D341Med (cell line): Measurements from ENCODE around the gene USP27X.

Experiments used
- DNase-seq: peaks from one replicate; pipeline ENCODE4 v3.0.0; 2012; ENCODE audit warnings: low spot score

USP27X gene

DNA sequence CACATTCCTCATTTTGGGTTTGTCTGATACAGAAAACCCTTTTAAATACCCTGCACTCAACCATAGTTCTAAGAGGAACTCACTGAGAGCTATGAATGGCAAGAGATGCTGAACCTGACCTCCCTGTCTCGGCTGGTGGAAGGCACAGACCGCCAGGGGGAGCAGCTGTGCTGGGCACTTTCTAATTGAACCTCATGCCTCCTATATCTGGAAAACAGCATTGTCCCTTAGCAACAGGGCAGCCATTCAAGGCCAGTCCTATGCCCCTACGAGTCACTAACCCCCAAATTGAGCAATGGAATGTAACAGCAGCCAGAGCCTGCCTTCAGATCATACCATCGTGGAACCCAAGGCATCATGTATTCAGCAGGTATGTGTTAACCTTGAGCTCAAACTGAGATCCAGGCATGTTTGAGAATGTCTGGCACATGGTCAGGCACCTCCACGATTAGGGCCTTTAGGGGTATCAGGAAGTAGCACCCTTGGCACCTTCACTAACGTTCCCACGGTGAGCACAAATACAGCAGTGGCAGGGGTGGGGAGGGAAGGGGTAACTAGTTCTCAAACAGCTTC lies 5.1 kb downstream of the USP27X start:
- DNase-seq, result peak; percentile 62

DNA sequence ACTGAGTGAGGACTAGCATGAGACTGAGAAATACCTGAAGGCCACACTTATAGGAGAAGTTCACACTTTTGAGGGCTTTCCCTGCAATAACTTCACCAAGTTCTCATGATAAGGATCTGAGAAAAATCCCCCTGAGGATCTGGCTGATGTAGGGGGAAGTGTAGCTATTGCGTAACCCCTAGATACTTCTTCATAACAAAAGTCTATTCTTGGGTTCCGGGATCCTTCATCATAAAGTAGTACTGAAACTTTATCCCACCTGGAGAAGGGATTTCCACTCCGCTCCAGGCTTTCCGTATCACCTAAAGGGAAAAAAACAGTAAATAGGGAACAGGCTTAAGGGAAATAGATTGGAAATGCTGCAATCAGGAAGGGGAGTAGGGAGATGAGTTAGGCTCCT lies 13.3 kb downstream of the USP27X start:
- no peak for DNase-seq

DNA sequence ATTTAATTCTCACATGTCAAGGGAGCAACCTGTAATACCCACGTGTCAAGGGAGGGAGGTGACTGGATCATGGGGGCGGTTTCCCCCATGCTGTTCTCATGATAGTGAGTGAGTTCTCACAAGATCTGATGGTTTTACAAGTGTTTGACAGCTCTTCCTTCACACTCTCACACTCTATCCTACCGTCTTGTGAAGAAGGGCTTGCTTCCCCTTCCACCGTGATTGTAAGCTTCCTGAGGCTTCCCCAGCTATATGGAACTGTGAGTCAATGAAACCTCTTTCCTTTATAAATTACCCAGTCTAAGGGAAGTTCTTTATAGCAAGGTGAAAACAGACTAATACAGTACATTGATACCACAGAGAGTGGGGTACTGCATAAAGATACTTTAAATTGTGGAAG lies 17.7 kb downstream of the USP27X start:
- DNase-seq, result no peak

DNA sequence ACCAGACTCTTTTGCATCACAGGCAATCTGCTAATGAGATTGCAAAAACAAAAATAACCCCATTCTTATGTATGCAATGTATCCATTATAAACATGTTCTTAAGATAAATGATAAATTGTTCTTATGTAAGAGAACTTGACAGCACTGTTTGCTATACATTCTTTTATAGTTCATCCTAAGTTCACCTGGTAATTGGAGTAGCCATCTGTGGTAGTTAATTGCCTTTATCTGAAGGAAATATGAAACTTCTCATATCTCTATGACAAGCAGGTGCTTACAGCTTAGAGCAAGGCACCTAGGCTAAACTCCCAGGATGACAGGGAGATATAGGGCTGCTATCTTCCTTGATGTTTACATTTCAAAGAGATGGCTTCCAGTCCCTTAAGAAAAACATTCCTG lies 21.8 kb downstream of the USP27X start:
- DNase-seq, result no peak

DNA sequence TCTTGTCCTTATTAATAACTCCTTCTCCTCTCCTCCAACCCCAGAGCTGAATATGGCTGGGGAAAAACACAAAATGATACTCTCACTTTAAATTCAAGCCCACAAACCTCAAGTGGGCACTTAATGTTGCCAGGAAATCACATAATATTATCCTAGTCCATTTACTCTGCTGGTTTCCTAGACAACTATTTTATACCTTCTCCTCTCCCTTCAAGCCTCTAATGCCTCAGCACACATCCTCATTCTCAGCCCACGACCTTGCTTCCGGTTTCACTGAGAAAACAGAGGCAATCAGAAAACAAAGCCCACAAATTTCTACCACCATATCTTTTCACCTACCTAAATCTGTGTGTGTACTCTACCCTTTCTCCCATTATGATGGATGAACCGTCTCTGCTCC lies 31.1 kb downstream of the USP27X start:
- DNase-seq, result no peak

DNA sequence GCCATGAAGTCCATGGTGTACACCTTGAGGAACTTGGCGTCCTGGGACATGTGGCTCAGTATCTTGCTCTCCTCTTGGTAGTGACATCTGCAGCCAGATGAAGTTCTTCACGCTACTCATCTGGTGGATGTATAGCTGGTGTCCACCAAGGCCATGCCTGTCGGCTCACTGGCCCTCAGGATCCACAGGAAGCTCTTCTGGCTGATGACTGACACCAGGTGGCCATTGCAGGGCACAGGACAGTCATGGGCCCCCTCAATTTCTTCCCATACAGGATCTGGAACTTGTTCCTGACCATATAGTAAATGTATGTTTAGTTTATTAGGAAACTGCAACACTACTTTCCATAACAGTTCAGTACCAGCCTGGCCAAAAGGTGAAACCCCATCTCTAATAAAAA lies 32.8 kb downstream of the USP27X start:
- DNase-seq, result no peak

DNA sequence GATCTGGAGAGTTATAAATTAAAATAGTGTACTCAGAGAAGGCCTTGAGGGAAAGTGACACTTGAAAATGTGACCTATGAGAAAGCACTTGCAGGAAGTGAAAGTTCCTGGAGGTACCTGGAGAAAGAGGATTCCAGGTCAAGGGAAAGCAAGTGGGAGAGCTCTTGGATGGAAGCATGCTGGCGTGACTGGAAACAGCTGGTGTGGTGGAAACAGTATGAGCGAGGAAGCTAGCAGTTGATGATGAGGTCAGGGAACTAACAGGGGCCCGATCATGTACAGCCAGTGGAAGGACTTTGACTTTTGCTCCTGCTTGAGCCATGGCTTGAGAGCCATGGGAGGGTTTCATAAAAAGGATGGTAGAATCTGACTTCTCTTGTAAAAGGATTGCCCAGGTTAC lies 33.6 kb downstream of the USP27X start:
- no peak for DNase-seq

DNA sequence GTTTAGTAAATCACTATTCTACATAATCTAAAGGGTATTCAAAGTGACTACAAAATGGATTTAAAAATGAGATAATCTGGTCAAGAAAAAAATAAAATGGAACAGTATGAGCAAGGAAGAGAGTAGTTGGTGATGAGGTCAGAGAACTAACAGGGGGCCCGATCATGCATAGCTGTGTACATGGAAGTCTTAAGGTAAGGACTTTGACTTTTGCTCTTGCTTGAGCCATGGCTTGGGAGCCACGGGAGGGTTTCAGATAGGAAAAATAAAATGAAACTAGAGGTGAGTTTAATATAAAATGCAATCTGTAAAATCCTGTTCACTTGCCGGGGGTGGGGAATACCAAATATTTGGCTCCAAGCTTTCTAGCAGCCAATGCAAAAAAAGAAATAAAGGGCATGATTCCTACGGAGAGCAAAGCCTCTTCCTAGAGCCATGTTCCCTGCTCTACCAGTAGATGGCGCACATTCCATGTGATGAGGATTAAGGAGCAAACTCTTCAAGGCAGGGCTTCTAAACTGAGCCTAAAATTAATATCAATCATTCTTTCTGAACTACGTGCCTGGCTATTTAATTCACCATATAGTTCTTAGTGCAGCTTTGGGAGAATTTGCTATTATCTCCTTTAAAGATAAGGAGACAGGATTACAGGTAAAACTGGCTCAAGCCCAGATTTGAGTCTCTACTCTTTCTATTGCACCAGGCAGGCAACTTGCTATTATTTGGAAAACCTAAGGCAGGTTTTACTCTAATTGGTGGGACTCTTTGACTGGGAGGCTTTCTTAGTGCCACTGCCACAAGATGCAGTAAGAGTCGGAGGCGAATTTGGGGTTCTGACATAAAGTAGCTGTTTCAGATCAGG lies 36.3 kb downstream of the USP27X start:
- DNase-seq, result peak; percentile 46

DNA sequence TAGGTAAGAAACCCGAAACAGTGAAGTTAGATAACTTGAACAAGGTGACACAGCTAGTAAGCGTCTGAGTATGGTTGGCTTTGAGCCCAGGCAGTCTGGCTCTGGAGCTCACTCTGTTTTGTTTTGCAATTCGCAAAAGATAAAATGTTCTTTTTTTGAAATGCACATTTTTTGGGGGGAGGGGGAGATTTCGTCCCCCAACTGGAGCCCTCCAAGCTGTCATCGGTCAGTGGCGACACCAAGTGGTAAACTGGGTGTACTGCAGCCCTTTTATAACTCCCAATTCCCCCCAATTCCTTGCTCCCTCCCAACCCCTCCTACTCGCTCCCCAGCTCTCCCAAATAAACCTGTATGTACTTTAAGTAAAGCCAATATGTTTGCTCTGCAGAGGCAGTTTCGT lies 40.3 kb downstream of the USP27X start:
- DNase-seq, result peak; percentile 38

DNA sequence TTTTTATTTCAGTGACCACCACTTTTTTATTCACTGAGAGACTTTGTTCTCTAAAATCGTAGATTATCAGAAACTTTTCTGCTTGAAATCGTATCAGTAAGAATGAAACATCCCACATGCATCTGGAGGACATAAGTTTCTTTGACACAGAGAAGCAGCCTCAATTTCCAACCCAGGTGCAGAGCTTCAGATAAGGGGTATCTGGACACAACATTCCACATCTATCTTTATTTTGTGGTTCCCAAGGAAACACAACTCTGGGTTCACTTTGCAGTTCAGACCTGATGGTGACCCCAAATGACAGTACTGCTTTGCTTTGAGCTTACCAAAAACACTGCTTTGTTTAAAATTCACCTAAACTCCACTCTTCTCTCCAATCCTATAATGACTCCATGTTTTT lies 41.8 kb downstream of the USP27X start:
- no peak for DNase-seq

DNA sequence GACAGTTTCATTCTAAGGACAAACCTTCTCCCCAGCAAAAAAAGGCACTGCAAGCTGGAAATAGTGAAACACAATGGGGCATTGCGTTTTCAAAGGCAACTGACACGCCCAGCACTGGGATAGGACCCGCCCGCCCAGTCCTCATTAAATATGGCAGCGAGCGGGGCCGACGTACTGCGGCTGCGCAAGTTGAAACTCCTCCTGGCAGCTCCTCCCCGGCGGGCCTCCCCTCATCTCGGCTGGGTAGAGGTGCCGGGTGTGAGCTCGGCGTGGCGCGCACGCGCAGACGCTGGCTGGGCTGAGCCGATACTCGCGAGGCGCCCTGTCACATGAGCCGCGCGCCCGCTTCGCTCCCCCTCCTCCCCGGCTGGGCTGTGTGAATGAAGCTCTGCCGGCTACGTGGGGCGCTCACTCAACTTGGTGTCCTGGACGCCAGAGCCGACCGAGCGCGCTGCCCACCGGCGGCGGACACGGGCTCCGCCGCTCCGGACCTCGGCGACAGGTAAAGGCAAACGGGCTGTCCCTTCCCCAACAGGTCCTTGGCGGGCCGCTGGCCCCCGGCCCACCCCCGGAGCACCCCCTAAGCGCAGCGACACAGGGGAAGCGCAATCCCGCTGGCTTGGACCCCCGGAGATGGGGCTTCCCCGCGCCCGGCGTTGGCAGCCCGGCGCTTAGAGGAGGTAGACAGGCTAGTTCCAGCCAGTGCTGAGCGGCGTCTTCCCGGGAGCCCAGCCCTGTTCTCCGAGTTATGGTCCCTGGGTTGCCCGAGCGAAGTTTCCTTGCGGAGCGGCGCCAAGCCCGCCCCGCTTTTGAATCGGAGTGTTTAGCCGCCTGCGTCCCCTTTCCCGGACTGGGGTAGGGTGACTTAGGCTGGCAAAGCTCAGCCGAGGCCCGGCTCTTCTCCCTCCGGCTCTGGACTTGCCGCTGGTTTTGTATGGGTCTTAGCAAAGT lies 43.3 kb downstream of the USP27X start, which contains the start of gene CLCN5:
Gene CLCN5 (plus strand): TSS at position 306 of the 951 bp plus-strand sequence. CDS start 2,703 bp downstream, outside the sequence.
- DNase-seq, result peak; percentile 95

DNA sequence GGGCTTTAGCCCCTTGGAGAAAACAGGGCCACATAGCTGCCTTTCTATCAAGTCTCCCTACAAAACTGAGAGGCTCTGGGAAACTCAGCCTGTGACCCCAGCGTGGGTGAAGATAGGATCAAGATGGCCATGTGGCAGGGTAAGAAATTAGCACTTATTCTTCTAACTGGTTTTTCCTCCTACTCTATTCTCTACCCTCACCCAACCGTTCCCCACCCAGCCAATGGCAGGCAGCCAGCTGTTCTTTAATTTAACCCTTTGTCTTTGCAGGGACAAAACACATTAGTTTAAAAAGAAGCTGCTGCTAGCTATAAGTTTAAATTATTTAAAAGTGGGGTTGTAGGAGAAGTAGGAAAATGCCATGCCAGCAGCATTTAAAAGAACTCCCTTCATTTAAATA lies 45.9 kb downstream of the USP27X start:
- peak; percentile 23 for DNase-seq

DNA sequence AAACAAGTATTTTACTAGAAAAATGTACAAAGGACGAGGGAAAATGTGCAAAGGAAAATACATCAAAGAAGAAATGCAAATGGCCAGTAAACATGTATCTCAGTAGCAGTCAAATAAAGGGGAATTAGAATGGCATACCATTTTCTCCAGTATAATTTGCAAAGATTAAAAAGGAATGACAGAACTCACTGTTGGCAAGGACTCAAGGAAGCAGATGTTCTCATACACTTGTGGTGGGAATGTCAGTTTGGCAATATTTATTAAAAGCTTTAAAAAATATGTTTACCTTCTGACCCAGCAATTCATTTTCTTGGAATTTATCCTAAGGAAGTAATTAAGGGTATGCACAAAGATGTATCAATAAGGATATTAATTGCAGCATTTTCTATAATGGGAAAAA lies 50.8 kb downstream of the USP27X start:
- no peak for DNase-seq
